ENCODE measurements around the gene DNASE2B. TPM values are rescaled to one million over a fixed set of nuclear protein-coding genes. Genes with fewer than 3 reads are reported as not detected.

The DNASE2B gene
- total and polyA plus RNA-seq, 2 experiments from 2014 or later = not detected

GRCh38 chr1:84350550-84350949, 47.7 kb upstream of the DNASE2B start:
- Histone ChIP-seq H3K36me3 (replicated peaks; ENCODE audit: insufficient read depth, low read depth) (no peaks in the 10 kb centered on the region), H3K27me3 (no peaks in the 10 kb centered on the region), H3K79me2 (no peaks in the 10 kb centered on the region), H3K4me3 (no peak overlapping the region), H2AFZ (no peak overlapping the region), H4K20me1 (ENCODE audit: insufficient read depth, poor library complexity, severe bottlenecking) (no peaks in the 10 kb centered on the region), H3K9me2 (replicated peaks; ENCODE audit: insufficient read depth) (no peaks in the 10 kb centered on the region), H3K4me2 (no peak overlapping the region), H3K9me3 (ENCODE audit: low read depth) (no peaks in the 10 kb centered on the region), H3K27ac (no peak overlapping the region), H3K4me1 (ENCODE audit: insufficient read depth) (no peaks in the 10 kb centered on the region)
- no peak for DNase-seq (ENCODE audit: low spot score)
- 70% methylated on average over 3 of the region's 3 CpGs for WGBS (ENCODE audit: low lambda C conversion rate, missing lambda C conversion rate)
- TF ChIP-seq EZH2 (IDR thresholded peaks at IDR 0.05; ENCODE audit: borderline replicate concordance) = no peak
- TF ChIP-seq, protein P1, sequence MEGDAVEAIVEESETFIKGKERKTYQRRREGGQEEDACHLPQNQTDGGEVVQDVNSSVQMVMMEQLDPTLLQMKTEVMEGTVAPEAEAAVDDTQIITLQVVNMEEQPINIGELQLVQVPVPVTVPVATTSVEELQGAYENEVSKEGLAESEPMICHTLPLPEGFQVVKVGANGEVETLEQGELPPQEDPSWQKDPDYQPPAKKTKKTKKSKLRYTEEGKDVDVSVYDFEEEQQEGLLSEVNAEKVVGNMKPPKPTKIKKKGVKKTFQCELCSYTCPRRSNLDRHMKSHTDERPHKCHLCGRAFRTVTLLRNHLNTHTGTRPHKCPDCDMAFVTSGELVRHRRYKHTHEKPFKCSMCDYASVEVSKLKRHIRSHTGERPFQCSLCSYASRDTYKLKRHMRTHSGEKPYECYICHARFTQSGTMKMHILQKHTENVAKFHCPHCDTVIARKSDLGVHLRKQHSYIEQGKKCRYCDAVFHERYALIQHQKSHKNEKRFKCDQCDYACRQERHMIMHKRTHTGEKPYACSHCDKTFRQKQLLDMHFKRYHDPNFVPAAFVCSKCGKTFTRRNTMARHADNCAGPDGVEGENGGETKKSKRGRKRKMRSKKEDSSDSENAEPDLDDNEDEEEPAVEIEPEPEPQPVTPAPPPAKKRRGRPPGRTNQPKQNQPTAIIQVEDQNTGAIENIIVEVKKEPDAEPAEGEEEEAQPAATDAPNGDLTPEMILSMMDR (IDR thresholded peaks at IDR 0.05; ENCODE audit: poor library complexity) = no peak
- TF ChIP-seq EZH2phosphoT487 (IDR thresholded peaks at IDR 0.05; ENCODE audit: low read depth, severe bottlenecking, unreplicated experiment) = no peak

GRCh38 chr1:84352298-84353106, 45.8 kb upstream of the DNASE2B start:
- no peaks in the 10 kb centered on the region for H3K79me2 ChIP-seq
- DNase-seq (ENCODE audit: low spot score) = no peak
- H3K9me3 ChIP-seq (ENCODE audit: low read depth) = no peaks in the 10 kb centered on the region
- H3K4me1 ChIP-seq (ENCODE audit: insufficient read depth) = no peaks in the 10 kb centered on the region
- H2AFZ ChIP-seq = no peak overlapping the region
- H3K27me3 ChIP-seq = no peaks in the 10 kb centered on the region
- H3K36me3 ChIP-seq (replicated peaks; ENCODE audit: insufficient read depth, low read depth) = no peaks in the 10 kb centered on the region
- no peaks in the 10 kb centered on the region for H3K9me2 ChIP-seq (replicated peaks; ENCODE audit: insufficient read depth)
- WGBS (ENCODE audit: low lambda C conversion rate, missing lambda C conversion rate) = 85% methylated on average over 3 of the region's 3 CpGs
- TF ChIP-seq EZH2phosphoT487 (IDR thresholded peaks at IDR 0.05; ENCODE audit: low read depth, severe bottlenecking, unreplicated experiment) (no peak), EZH2 (IDR thresholded peaks at IDR 0.05; ENCODE audit: borderline replicate concordance) (no peak)
- TF ChIP-seq, protein P1 (IDR thresholded peaks at IDR 0.05; ENCODE audit: poor library complexity) = no peak
- no peak overlapping the region for H3K27ac ChIP-seq
- no peak overlapping the region for H3K4me3 ChIP-seq
- H3K4me2 ChIP-seq = no peak overlapping the region
- no peaks in the 10 kb centered on the region for H4K20me1 ChIP-seq (ENCODE audit: insufficient read depth, poor library complexity, severe bottlenecking)

GRCh38 chr1:84353695-84354094, 44.6 kb upstream of the DNASE2B start:
- H3K36me3 ChIP-seq (replicated peaks; ENCODE audit: insufficient read depth, low read depth) = no peaks in the 10 kb centered on the region
- no peak overlapping the region for H3K4me3 ChIP-seq
- no peaks in the 10 kb centered on the region for H4K20me1 ChIP-seq (ENCODE audit: insufficient read depth, poor library complexity, severe bottlenecking)
- TF ChIP-seq EZH2phosphoT487 (IDR thresholded peaks at IDR 0.05; ENCODE audit: low read depth, severe bottlenecking, unreplicated experiment) = no peak
- no peak for DNase-seq (ENCODE audit: low spot score)
- H3K27me3 ChIP-seq = no peaks in the 10 kb centered on the region
- WGBS (ENCODE audit: low lambda C conversion rate, missing lambda C conversion rate) = 76% methylated on average over 3 of the region's 3 CpGs
- H3K9me2 ChIP-seq (replicated peaks; ENCODE audit: insufficient read depth) = no peaks in the 10 kb centered on the region
- H2AFZ ChIP-seq = no peak overlapping the region
- H3K27ac ChIP-seq = no peak overlapping the region
- no peaks in the 10 kb centered on the region for H3K9me3 ChIP-seq (ENCODE audit: low read depth)
- no peak overlapping the region for H3K4me2 ChIP-seq
- H3K4me1 ChIP-seq (ENCODE audit: insufficient read depth) = no peaks in the 10 kb centered on the region
- H3K79me2 ChIP-seq = no peaks in the 10 kb centered on the region

GRCh38 chr1:84355556-84355955, 42.7 kb upstream of the DNASE2B start:
- no peak overlapping the region for H3K27ac ChIP-seq
- no peaks in the 10 kb centered on the region for H3K36me3 ChIP-seq (replicated peaks; ENCODE audit: insufficient read depth, low read depth)
- 75% methylated on average over 3 of the region's 3 CpGs for WGBS (ENCODE audit: low lambda C conversion rate, missing lambda C conversion rate)
- H3K27me3 ChIP-seq = no peaks in the 10 kb centered on the region
- H3K4me2 ChIP-seq = no peak overlapping the region
- DNase-seq (ENCODE audit: low spot score) = no peak
- no peaks in the 10 kb centered on the region for H3K79me2 ChIP-seq
- H4K20me1 ChIP-seq (ENCODE audit: insufficient read depth, poor library complexity, severe bottlenecking) = no peaks in the 10 kb centered on the region
- H3K9me2 ChIP-seq (replicated peaks; ENCODE audit: insufficient read depth) = no peaks in the 10 kb centered on the region
- H3K4me1 ChIP-seq (ENCODE audit: insufficient read depth) = no peaks in the 10 kb centered on the region
- TF ChIP-seq, protein P1 (IDR thresholded peaks at IDR 0.05; ENCODE audit: poor library complexity) = no peak
- TF ChIP-seq EZH2phosphoT487 (IDR thresholded peaks at IDR 0.05; ENCODE audit: low read depth, severe bottlenecking, unreplicated experiment) = no peak
- H3K4me3 ChIP-seq = no peak overlapping the region
- no peaks in the 10 kb centered on the region for H3K9me3 ChIP-seq (ENCODE audit: low read depth)
- H2AFZ ChIP-seq = no peak overlapping the region
